HepG2 (cell line): ENCODE results near the gene MRPL43. TPM values are rescaled to one million over a fixed set of nuclear protein-coding genes. Genes with fewer than 3 reads are reported as not detected.

ENCODE experiments used
- CCDC6 ChIP-seq: sonication (generic); formaldehyde crosslinking; IDR thresholded peaks from 2 replicates; pipeline ENCODE4 v1.8.1; 2022; ENCODE audit warnings: mild to moderate bottlenecking, missing genetic modification reagents, moderate library complexity
- DMTF1 ChIP-seq: sonication (generic); formaldehyde crosslinking; IDR thresholded peaks from 2 replicates; pipeline ENCODE4 v1.4.0; 2020; ENCODE audit warnings: mild to moderate bottlenecking, missing genetic modification reagents
- DNMT3B ChIP-seq: conservative IDR thresholded peaks from 2 replicates; pipeline ENCODE4 v1.6.1; 2016; ENCODE audit warnings: missing biosample characterization, control low read depth
- FOXP4 ChIP-seq: sonication (generic); formaldehyde crosslinking; IDR thresholded peaks from 2 replicates; pipeline ENCODE4 v1.4.0; 2020; ENCODE audit warnings: missing genetic modification reagents
- IKZF1 ChIP-seq: fragments of 450-650 bp; IDR thresholded peaks from 2 replicates; pipeline ENCODE4 v1.7.1; 2016
- IKZF4 ChIP-seq: sonication (generic); formaldehyde crosslinking; IDR thresholded peaks from 2 replicates; pipeline ENCODE4 v1.5.1; 2020; ENCODE audit warnings: borderline replicate concordance, mild to moderate bottlenecking, low read depth, missing genetic modification reagents; ENCODE audit errors: not compliant biosample characterization
- NR2F1 ChIP-seq, 2 experiments: fragments of 450-650 bp in 1 of 2; formaldehyde crosslinking in 1 of 2; IDR thresholded peaks; 2 replicates each; pipeline versions ENCODE4 v1.5.0 to v1.6.1; 2016 to 2020; ENCODE audit warnings: mild to moderate bottlenecking in 1 of 2, missing compliant biosample characterization in 1 of 2, missing genetic modification reagents in 1 of 2, moderate library complexity in 1 of 2
- PLRG1 ChIP-seq: fragments of 450-650 bp; conservative IDR thresholded peaks from 2 replicates; pipeline ENCODE4 v1.6.1; 2016
- SAP130 ChIP-seq: IDR thresholded peaks from 2 replicates; pipeline ENCODE4 v1.6.1; 2016; ENCODE audit warnings: low read depth
- SRSF4 ChIP-seq: fragments of 200-400 bp; formaldehyde crosslinking; IDR thresholded peaks from one replicate; pipeline ENCODE4 v1.6.1; 2018; ENCODE audit warnings: mild to moderate bottlenecking, low read depth, low read length, moderate library complexity; ENCODE audit not compliant: poor library complexity, severe bottlenecking
- STAG1 ChIP-seq: sonication (generic); formaldehyde crosslinking; IDR thresholded peaks from 2 replicates; pipeline ENCODE4 v1.4.0; 2020; ENCODE audit warnings: missing genetic modification reagents
- TCF7L2 ChIP-seq: IDR thresholded peaks from 2 replicates; pipeline ENCODE4 v1.6.1; 2011; ENCODE audit warnings: mild to moderate bottlenecking, low read depth, low read length, moderate library complexity
- TFAP4 ChIP-seq: sonication (generic); IDR thresholded peaks from 2 replicates; pipeline ENCODE4 v1.6.1; 2016; ENCODE audit warnings: low read depth, borderline replicate concordance
- TGIF2 ChIP-seq: IDR thresholded peaks from 2 replicates; pipeline ENCODE4 v1.6.1; 2016; ENCODE audit warnings: control low read depth, missing compliant biosample characterization
- ZBTB34 ChIP-seq: sonication (generic); formaldehyde crosslinking; IDR thresholded peaks from 2 replicates; pipeline ENCODE4 v1.8.0; 2022; ENCODE audit warnings: mild to moderate bottlenecking, missing genetic modification reagents
- ZNF121 ChIP-seq: sonication (generic); formaldehyde crosslinking; IDR thresholded peaks from 2 replicates; pipeline ENCODE4 v1.5.0; 2020; ENCODE audit warnings: mild to moderate bottlenecking, missing genetic modification reagents
- ZNF260 ChIP-seq: sonication (generic); formaldehyde crosslinking; IDR thresholded peaks from 2 replicates; pipeline ENCODE4 v1.4.0; 2020; ENCODE audit warnings: missing genetic modification reagents, low read depth, mild to moderate bottlenecking, borderline replicate concordance
- ZNF264 ChIP-seq: sonication (generic); formaldehyde crosslinking; IDR thresholded peaks from 2 replicates; pipeline ENCODE4 v1.4.0; 2020; ENCODE audit warnings: missing genetic modification reagents
- ZNF383 ChIP-seq: sonication (generic); formaldehyde crosslinking; IDR thresholded peaks from 2 replicates; pipeline ENCODE4 v1.4.0; 2020; ENCODE audit warnings: missing genetic modification reagents, mild to moderate bottlenecking, borderline replicate concordance
- ZNF460 ChIP-seq: sonication (generic); formaldehyde crosslinking; IDR thresholded peaks from 2 replicates; pipeline ENCODE4 v1.5.1; 2020; ENCODE audit warnings: missing genetic modification reagents, mild to moderate bottlenecking, borderline replicate concordance
- ZNF598 ChIP-seq: sonication (generic); formaldehyde crosslinking; IDR thresholded peaks from 2 replicates; pipeline ENCODE4 v1.5.1; 2020; ENCODE audit warnings: mild to moderate bottlenecking, missing genetic modification reagents, borderline replicate concordance
- ZNF776 ChIP-seq: sonication (generic); formaldehyde crosslinking; IDR thresholded peaks from 2 replicates; pipeline ENCODE4 v1.4.0; 2020; ENCODE audit warnings: mild to moderate bottlenecking, missing genetic modification reagents
- ZNF781 ChIP-seq: sonication (generic); formaldehyde crosslinking; IDR thresholded peaks from 2 replicates; pipeline ENCODE4 v1.5.1; 2020; ENCODE audit warnings: borderline replicate concordance, mild to moderate bottlenecking, missing genetic modification reagents; ENCODE audit errors: not compliant biosample characterization
- polyA plus RNA-seq, 8 experiments: library from polyadenylated mRNA; depleted of rRNA in 3 of 8; stranded (reverse) in 7 of 8; unstranded in 1 of 8; fragments of >200 nt; fragmentation: Illumina TruSeq in 4 of 8; extraction: Trizol in 4 of 8; gene quantifications; 2 replicates each; pipeline versions ENCODE4 v1.2.1 to v1.2.3, GENCODE V29; 2011 to 2016; ENCODE audit warnings: low read depth in 4 of 8, missing spikeins in 1 of 8, mixed read lengths in 1 of 8; ENCODE audit not compliant: insufficient read depth in 1 of 8
- total RNA-seq, 5 experiments: library from RNA; depleted of rRNA; stranded (reverse); fragments of >200 nt; fragmentation: Illumina TruSeq; extraction: Trizol; gene quantifications; 2 replicates each; pipeline ENCODE4 v1.2.3, GENCODE V29; 2016; ENCODE audit warnings: low read depth in 1 of 5

MRPL43 gene
- total and polyA plus RNA-seq, 2 of the 13 experiments (the other 11 are each of a cell fraction or from before 2014, with no cell fraction given): 71.0 to 73.7 TPM

GRCh38 chr10:100997360-100998182 is 10.3 kb upstream of the MRPL43 start (continued):
- TF ChIP-seq ZNF598 (no peak), SRSF4 (no peak), ZNF781 (CRISPR knock-in tag) (peak; percentile 41), ZBTB34 (no peak), ZNF264 (CRISPR knock-in tag) (peak; percentile 38; the same call in 1 of the 2 replicates), TFAP4 (no peak), IKZF4 (CRISPR knock-in tag) (peak; percentile 20), ZNF260 (no peak), ZNF121 (peak; percentile 55), SAP130 (CRISPR knock-in tag) (peak; percentile 78), FOXP4 (0 out of 2 replicates have a peak, but pooled peaks have one; percentile 15), STAG1 (peak; percentile 21; the same call in 1 of the 2 replicates), TGIF2 (CRISPR knock-in tag) (no peak), CCDC6 (CRISPR knock-in tag) (peak; percentile 45; the same call in 1 of the 2 replicates), ZNF776 (CRISPR knock-in tag) (no peak; the same call in 1 of the 2 replicates), TCF7L2 (no peak), ZNF460 (CRISPR knock-in tag) (no peak), PLRG1 (no peak), NR2F1 (CRISPR knock-in tag; IDR thresholded peaks at IDR 0.05) (no peak), ZNF383 (CRISPR knock-in tag) (no peak), IKZF1 (no peak), DMTF1 (CRISPR knock-in tag) (no peak), DNMT3B (CRISPR knock-in tag) (no peak)
